Naive thymus-derived CD4-positive, alpha-beta T cell (primary cell): ENCODE results near the gene SH3RF3. TPM values are rescaled to one million over a fixed set of nuclear protein-coding genes. Genes with fewer than 3 reads are reported as not detected.

Source experiments
- ATAC-seq: fragments of 150-1000 bp; cut with Tn5 transposase; 2 replicates; pipeline ENCODE4 v1.10.0; 2021; ENCODE audit warnings: mild to moderate bottlenecking, moderate library complexity
- CTCF ChIA-PET: fragments of 350-600 bp; sonication (Branson Sonifier 250); formaldehyde crosslinking; loops from one replicate; lab custom pipeline; 2021; ENCODE audit warnings: antibody characterized with exemption; lab: Charles Lee
- POLR2A ChIA-PET: fragments of 350-600 bp; sonication (Branson Sonifier 250); formaldehyde crosslinking; loops from one replicate; lab custom pipeline; 2021; ENCODE audit warnings: antibody characterized with exemption, inconsistent platforms; lab: Charles Lee
- DNase-seq, 9 donors: peaks; one replicate each; pipeline versions ENCODE4 v3.0.0 to v3.0.0-alpha.2; 2020 to 2022; ENCODE audit warnings: mixed read lengths in 1 of 9
- H3K27ac ChIP-seq: one replicate; pipeline ENCODE4 v1.7.0; 2013; ENCODE audit warnings: mild to moderate bottlenecking, low read depth, low read length, moderate library complexity
- H3K27me3 ChIP-seq, 2 donors: one replicate each; pipeline ENCODE4 v1.7.0; 2013; ENCODE audit warnings: low read length in 2 of 2, mild to moderate bottlenecking in 2 of 2, moderate library complexity in 2 of 2; ENCODE audit not compliant: control insufficient read depth in 2 of 2, insufficient read depth in 2 of 2
- H3K36me3 ChIP-seq, 3 experiments: 1 replicate in 2 of 3; 2 replicates in 1 of 3; pipeline ENCODE4 v1.7.0; 2013; ENCODE audit warnings: low read length in 3 of 3, mild to moderate bottlenecking in 3 of 3, moderate library complexity in 1 of 3; ENCODE audit not compliant: insufficient read depth in 3 of 3, control insufficient read depth in 2 of 3
- H3K4me1 ChIP-seq, 2 donors: one replicate each; pipeline ENCODE4 v1.7.0; 2013; ENCODE audit warnings: low read length in 2 of 2, mild to moderate bottlenecking in 2 of 2, moderate library complexity in 1 of 2; ENCODE audit not compliant: control insufficient read depth in 2 of 2, insufficient read depth in 2 of 2
- H3K4me3 ChIP-seq: 2 replicates; pipeline ENCODE4 v1.7.0; 2013; ENCODE audit warnings: mild to moderate bottlenecking, low read length
- H3K9me3 ChIP-seq, 3 experiments: 1 replicate in 2 of 3; 2 replicates in 1 of 3; pipeline ENCODE4 v1.7.0; 2013; ENCODE audit warnings: low read length in 3 of 3; ENCODE audit not compliant: control insufficient read depth in 2 of 3
- H3K27ac Mint-ChIP-seq, 9 donors: one replicate each; pipeline ENCODE4 v1.8.0; 2020 to 2022; ENCODE audit warnings: mixed read lengths in 9 of 9, mild to moderate bottlenecking in 8 of 9, moderate library complexity in 5 of 9, inconsistent platforms in 2 of 9
- H3K27me3 Mint-ChIP-seq, 5 donors: one replicate each; pipeline ENCODE4 v1.8.0; 2021 to 2022; ENCODE audit warnings: mixed read lengths in 5 of 5, mild to moderate bottlenecking in 1 of 5
- H3K36me3 Mint-ChIP-seq, 5 donors: one replicate each; pipeline ENCODE4 v1.8.0; 2020 to 2022; ENCODE audit warnings: mixed read lengths in 5 of 5, mild to moderate bottlenecking in 3 of 5, inconsistent platforms in 1 of 5
- H3K4me1 Mint-ChIP-seq, 7 donors: one replicate each; pipeline ENCODE4 v1.8.0; 2020 to 2022; ENCODE audit warnings: mixed read lengths in 7 of 7, mild to moderate bottlenecking in 3 of 7, inconsistent platforms in 1 of 7
- H3K4me3 Mint-ChIP-seq, 10 donors: one replicate each; pipeline ENCODE4 v1.8.0; 2020 to 2022; ENCODE audit warnings: mild to moderate bottlenecking in 10 of 10, mixed read lengths in 10 of 10, moderate library complexity in 6 of 10, inconsistent platforms in 2 of 10
- H3K9me3 Mint-ChIP-seq, 11 donors: one replicate each; pipeline ENCODE4 v1.8.0; 2020 to 2022; ENCODE audit warnings: mixed read lengths in 11 of 11, mild to moderate bottlenecking in 4 of 11, inconsistent platforms in 1 of 11, moderate library complexity in 1 of 11
- intact Hi-C, 2 donors: fragments of 100-400 bp; cut with micrococcal nuclease; formaldehyde crosslinking; loops; one replicate each; pipeline ENCODE4 v1.15.1; 2023
- polyA plus RNA-seq, 2 donors: library from polyadenylated mRNA; unstranded; fragments of 300-500 nt; fragmentation: Illumina TruSeq; gene quantifications; one replicate each; pipeline ENCODE4 v1.2.3, GENCODE V29; 2021
- total RNA-seq, 6 experiments: library from RNA in 5 of 6; stranded (reverse) in 5 of 6; gene quantifications; 1 replicate in 5 of 6; 2 replicates in 1 of 6; pipeline ENCODE4 v1.2.3 and lab custom pipeline; 2021 to 2026

SH3RF3 gene
- total and polyA plus RNA-seq, 7 experiments from 2014 or later, result 0.19 to 11.5 (median 4.8) TPM

DNA sequence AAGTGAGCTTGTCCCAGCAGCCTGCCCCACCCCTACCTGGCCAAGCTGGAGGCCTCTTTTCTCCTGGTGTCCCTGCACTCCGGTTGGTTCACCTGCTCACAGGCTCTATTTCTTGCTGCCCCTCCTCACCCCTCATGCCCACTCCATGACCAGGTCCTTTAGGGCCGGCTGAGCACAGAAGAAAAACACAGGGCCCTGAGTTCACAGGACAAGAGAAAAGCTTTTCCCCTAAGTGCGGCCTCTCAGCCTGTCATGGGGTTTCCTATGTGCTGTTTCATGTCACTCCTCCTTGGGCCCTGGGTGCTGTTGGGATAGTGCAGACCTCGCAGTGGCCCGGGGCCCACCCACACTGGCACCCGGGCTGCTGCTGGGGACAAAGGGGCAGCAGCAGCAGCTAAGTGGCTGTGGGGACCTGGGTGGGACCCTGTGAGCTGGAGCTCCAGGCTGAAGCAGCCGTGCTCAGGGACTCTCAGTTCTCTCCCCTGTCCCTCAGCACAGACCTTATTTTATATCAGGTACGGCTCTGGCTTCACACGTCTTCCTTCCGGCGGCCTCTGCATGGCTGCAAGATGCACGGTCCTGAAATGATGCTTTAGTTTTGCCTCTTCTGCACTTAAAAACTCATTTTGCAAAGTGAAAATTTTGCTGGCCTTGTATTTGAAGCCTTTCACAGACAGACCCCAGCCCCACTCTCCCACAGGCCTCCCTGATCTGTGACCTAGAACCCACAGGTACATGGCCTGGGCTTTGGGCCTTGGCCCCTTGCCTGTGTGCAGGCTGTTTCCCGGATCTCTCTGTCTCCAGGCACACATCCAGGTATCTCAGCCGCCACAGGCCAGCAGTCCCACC lies 71.8 kb downstream of the SH3RF3 start:
- peaks cover 0 to 30% (median 9%) of the 10 kb centered on the region in 7 donors for H3K4me1 Mint-ChIP-seq
- no peaks in the 10 kb centered on the region for H3K9me3 Mint-ChIP-seq
- no peak overlapping the region for H3K4me3 ChIP-seq
- H3K4me3 Mint-ChIP-seq, result no peak overlapping the region
- no peak overlapping the region for H3K27ac ChIP-seq
- intact Hi-C loops, result no loop called here
- H3K36me3 Mint-ChIP-seq, result no peaks in the 10 kb centered on the region
- H3K27me3 ChIP-seq, result no peaks in the 10 kb centered on the region
- DNase-seq (no peak), ATAC-seq (no peak)
- no peaks in the 10 kb centered on the region for H3K36me3 ChIP-seq
- no peaks in the 10 kb centered on the region for H3K4me1 ChIP-seq
- CTCF ChIA-PET, result no interaction called here
- POLR2A ChIA-PET, result interaction anchor here (0.5 kb wide), 1 partner anchor 104 kb away, joined by 3 read pairs; no protein-coding TSS in a partner anchor
- no peaks in the 10 kb centered on the region for H3K9me3 ChIP-seq
- H3K27me3 Mint-ChIP-seq, result peaks cover 0 to 20% (median 0%) of the 10 kb centered on the region in 5 donors
- peak overlapping the region in 1 of 9 donors; percentile 12 for H3K27ac Mint-ChIP-seq

GRCh38 chr2:109201465-109202327 lies 72.7 kb downstream of the SH3RF3 start:
- H3K4me1 Mint-ChIP-seq, result peaks cover 0 to 31% (median 10%) of the 10 kb centered on the region in 7 donors

GRCh38 chr2:109202486-109202885 lies 73.5 kb downstream of the SH3RF3 start:
- H3K4me1 ChIP-seq, result no peaks in the 10 kb centered on the region
- no peak overlapping the region for H3K4me3 ChIP-seq
- intact Hi-C loops, result no loop called here
- no peak overlapping the region for H3K27ac ChIP-seq
- no peak overlapping the region for H3K4me3 Mint-ChIP-seq
- H3K9me3 Mint-ChIP-seq, result peaks cover 0 to 1% (median 0%) of the 10 kb centered on the region in 11 donors
- no peaks in the 10 kb centered on the region for H3K36me3 Mint-ChIP-seq
- CTCF ChIA-PET, result no interaction called here
- ATAC-seq (no peak), DNase-seq (no peak)
- H3K36me3 ChIP-seq, result no peaks in the 10 kb centered on the region
- peaks cover 0 to 26% (median 16%) of the 10 kb centered on the region in 7 donors for H3K4me1 Mint-ChIP-seq
- H3K27me3 Mint-ChIP-seq, result peaks cover 0 to 30% (median 0%) of the 10 kb centered on the region in 5 donors
- no peaks in the 10 kb centered on the region for H3K9me3 ChIP-seq
- POLR2A ChIA-PET, result no interaction called here
- no peaks in the 10 kb centered on the region for H3K27me3 ChIP-seq
- H3K27ac Mint-ChIP-seq, result no peak overlapping the region

More at GRCh38 chr2:109201465-109202327, 72.7 kb downstream of the SH3RF3 start:
- intact Hi-C loops, result no loop called here
- Histone ChIP-seq H3K4me1 (no peaks in the 10 kb centered on the region), H3K27ac (no peak overlapping the region), H3K4me3 (no peak overlapping the region), H3K27me3 (no peaks in the 10 kb centered on the region), H3K36me3 (no peaks in the 10 kb centered on the region), H3K9me3 (no peaks in the 10 kb centered on the region)
- H3K36me3 Mint-ChIP-seq, result no peaks in the 10 kb centered on the region
- CTCF ChIA-PET, result no interaction called here
- H3K4me3 Mint-ChIP-seq, result no peak overlapping the region
- ATAC-seq (no peak), DNase-seq (no peak)
- POLR2A ChIA-PET, result no interaction called here
- no peak overlapping the region for H3K27ac Mint-ChIP-seq
- H3K27me3 Mint-ChIP-seq, result peaks cover 0 to 24% (median 0%) of the 10 kb centered on the region in 5 donors
- no peaks in the 10 kb centered on the region for H3K9me3 Mint-ChIP-seq

DNA sequence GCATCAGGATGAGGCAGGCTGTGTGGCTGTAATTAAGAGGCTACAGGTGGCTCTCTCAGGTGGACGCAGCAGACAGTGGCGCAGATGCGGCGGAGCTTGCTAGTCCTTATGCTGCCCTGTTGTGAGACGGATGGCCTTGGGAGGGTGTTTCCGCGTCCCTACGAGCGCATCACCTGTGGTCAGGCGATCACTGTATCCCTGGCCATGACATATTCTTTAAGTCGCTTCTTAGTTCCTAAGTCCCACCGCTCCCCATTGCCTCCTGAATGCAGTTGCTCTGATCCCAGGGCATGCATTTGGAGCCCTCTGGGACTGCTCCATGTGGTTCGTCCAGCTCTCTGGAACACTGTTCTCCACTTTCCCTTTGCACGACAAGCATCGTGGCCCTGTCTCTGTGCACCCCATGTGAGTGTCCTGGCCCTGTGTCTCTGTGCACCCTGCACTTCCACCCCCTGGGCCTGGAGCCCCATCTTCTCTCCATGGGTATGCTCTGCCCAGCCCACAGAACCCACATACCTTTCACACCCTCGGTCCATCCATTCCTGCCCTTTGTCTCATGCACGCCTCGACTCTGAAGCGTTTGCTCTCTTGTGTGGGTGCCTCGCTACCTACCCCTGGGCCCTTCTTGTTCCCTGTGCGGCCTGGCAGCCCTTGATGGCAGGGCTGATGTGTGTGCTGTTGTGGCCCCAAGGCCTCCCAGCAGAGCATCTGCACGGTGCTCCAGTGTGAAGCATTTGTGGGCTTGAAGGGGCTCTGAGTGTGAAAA lies 74.4 kb downstream of the SH3RF3 start:
- Histone ChIP-seq H3K27me3 (no peaks in the 10 kb centered on the region), H3K4me3 (no peak overlapping the region), H3K27ac (no peak overlapping the region), H3K9me3 (no peaks in the 10 kb centered on the region), H3K4me1 (no peaks in the 10 kb centered on the region), H3K36me3 (no peaks in the 10 kb centered on the region)
- peak overlapping the region in 1 of 9 donors; percentile 8 for H3K27ac Mint-ChIP-seq
- H3K4me1 Mint-ChIP-seq, result peaks cover 0 to 22% (median 16%) of the 10 kb centered on the region in 7 donors
- H3K27me3 Mint-ChIP-seq, result peaks cover 0 to 37% (median 0%) of the 10 kb centered on the region in 5 donors
- H3K4me3 Mint-ChIP-seq, result no peak overlapping the region
- no peak for ATAC-seq
- ChIA-PET POLR2A (no interaction called here), CTCF (no interaction called here)
- H3K36me3 Mint-ChIP-seq, result no peaks in the 10 kb centered on the region
- H3K9me3 Mint-ChIP-seq, result peaks cover 0 to 1% (median 0%) of the 10 kb centered on the region in 11 donors
- intact Hi-C loops, result no loop called here
- DNase-seq, result no peak

DNA sequence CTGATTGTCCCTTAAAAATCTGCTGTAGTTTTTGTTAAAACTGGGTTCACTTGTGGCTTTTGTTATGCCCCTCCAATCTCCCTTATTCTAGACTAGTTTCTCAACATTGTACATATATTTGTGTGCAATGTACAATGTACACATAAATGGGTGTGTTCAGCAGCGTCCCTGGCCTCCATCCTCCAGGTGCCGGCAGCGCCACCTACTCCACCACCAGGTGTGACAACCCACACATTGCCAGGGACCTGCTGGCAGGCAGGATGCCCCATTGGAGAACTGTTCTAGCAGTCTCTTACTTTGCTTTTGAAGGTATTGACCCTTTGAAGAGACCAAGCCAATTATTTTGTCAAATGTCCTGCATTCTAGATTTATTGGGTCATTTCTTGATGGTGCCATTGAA lies 75.4 kb downstream of the SH3RF3 start:
- no peak for DNase-seq
- ChIA-PET POLR2A (no interaction called here), CTCF (no interaction called here)
- Histone ChIP-seq H3K4me1 (no peaks in the 10 kb centered on the region), H3K27me3 (no peaks in the 10 kb centered on the region), H3K36me3 (no peaks in the 10 kb centered on the region), H3K4me3 (no peak overlapping the region), H3K27ac (no peak overlapping the region), H3K9me3 (no peaks in the 10 kb centered on the region)
- H3K36me3 Mint-ChIP-seq, result no peaks in the 10 kb centered on the region
- H3K27me3 Mint-ChIP-seq, result peaks cover 0 to 47% (median 0%) of the 10 kb centered on the region in 5 donors
- H3K9me3 Mint-ChIP-seq, result peaks cover 0 to 3% (median 0%) of the 10 kb centered on the region in 11 donors
- intact Hi-C loops, result no loop called here
- no peak overlapping the region for H3K27ac Mint-ChIP-seq
- H3K4me3 Mint-ChIP-seq, result no peak overlapping the region
- no peak for ATAC-seq
- peaks cover 0 to 22% (median 16%) of the 10 kb centered on the region in 7 donors for H3K4me1 Mint-ChIP-seq

DNA sequence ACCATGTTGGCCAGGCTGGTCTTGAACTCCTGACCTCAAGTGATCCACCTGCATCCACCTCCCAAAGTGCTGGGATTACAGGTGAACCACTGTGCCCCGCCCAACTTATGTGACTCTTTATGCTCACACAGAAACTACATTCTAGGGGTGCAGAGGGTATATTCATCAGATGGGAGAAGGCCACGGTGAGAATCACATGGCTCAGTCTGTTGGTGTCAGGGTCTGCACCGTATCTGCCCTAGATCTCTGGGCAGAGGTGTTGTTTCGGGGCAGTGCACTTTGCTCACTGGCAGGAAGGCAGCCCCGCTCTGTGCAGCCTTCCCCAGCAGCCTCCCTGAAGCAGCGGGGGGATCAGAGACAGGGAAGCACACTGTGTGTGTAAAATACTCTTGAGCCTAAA lies 76.4 kb downstream of the SH3RF3 start:
- H3K27ac ChIP-seq, result no peak overlapping the region
- H3K27me3 ChIP-seq, result no peaks in the 10 kb centered on the region
- no peak overlapping the region for H3K27ac Mint-ChIP-seq
- no peaks in the 10 kb centered on the region for H3K36me3 Mint-ChIP-seq
- CTCF ChIA-PET, result no interaction called here
- POLR2A ChIA-PET, result no interaction called here
- ATAC-seq (no peak), DNase-seq (no peak)
- H3K4me1 ChIP-seq, result no peaks in the 10 kb centered on the region
- no peak overlapping the region for H3K4me3 ChIP-seq
- H3K9me3 ChIP-seq, result no peaks in the 10 kb centered on the region
- intact Hi-C loops, result no loop called here
- no peaks in the 10 kb centered on the region for H3K36me3 ChIP-seq
- no peak overlapping the region for H3K4me3 Mint-ChIP-seq
- peaks cover 0 to 56% (median 7%) of the 10 kb centered on the region in 5 donors for H3K27me3 Mint-ChIP-seq
- H3K9me3 Mint-ChIP-seq, result peaks cover 0 to 3% (median 0%) of the 10 kb centered on the region in 11 donors
- H3K4me1 Mint-ChIP-seq, result peaks cover 3 to 22% (median 16%) of the 10 kb centered on the region in 7 donors
